K562 (cell line): ENCODE measurements around the gene ZNF41. TPM values are rescaled to one million over a fixed set of nuclear protein-coding genes. Genes with fewer than 3 reads are reported as not detected.

Experiments used
- CREBBP ChIP-seq: IDR thresholded peaks from one replicate; pipeline ENCODE4 v1.6.1; 2012; ENCODE audit warnings: low read depth, mild to moderate bottlenecking, control low read depth, inconsistent platforms, low read length
- CXXC5 ChIP-seq: fragments of 250-450 bp; sonication (Bioruptor Pico); IDR thresholded peaks from 2 replicates; pipeline ENCODE4 v1.8.0; 2022; ENCODE audit warnings: inconsistent platforms, mild to moderate bottlenecking, moderate library complexity
- ELF1 ChIP-seq: fragments of 200-800 bp; sonication (Bioruptor generic); IDR thresholded peaks from 2 replicates; pipeline ENCODE4 v1.6.1; 2016; ENCODE audit warnings: missing genetic modification characterization, missing compliant biosample characterization
- GATAD2A ChIP-seq: fragments of 450-650 bp; IDR thresholded peaks from 2 replicates; pipeline ENCODE4 v1.6.1; 2017
- HNRNPLL ChIP-seq: fragments of 200-400 bp; formaldehyde crosslinking; IDR thresholded peaks from 2 replicates; pipeline ENCODE4 v1.6.1; 2017; ENCODE audit warnings: low read length, low read depth, mild to moderate bottlenecking; ENCODE audit not compliant: poor library complexity, severe bottlenecking
- ILK ChIP-seq: fragments of 450-650 bp; IDR thresholded peaks from 2 replicates; pipeline ENCODE4 v1.6.1; 2016; ENCODE audit warnings: missing genetic modification characterization, low read depth, mild to moderate bottlenecking, missing compliant biosample characterization, moderate library complexity, borderline replicate concordance
- MCM7 ChIP-seq, 2 experiments: fragments of 450-650 bp; IDR thresholded peaks; 2 replicates each; pipeline ENCODE4 v1.6.1; 2016 to 2018
- NUFIP1 ChIP-seq: fragments of 450-650 bp; IDR thresholded peaks from 2 replicates; pipeline ENCODE4 v1.6.1; 2018; ENCODE audit not compliant: partially characterized antibody
- OTX1 ChIP-seq: fragments of 450-650 bp; formaldehyde crosslinking; IDR thresholded peaks from 2 replicates; pipeline ENCODE4 v1.4.0; 2022; ENCODE audit warnings: mild to moderate bottlenecking
- RBM25 ChIP-seq: fragments of 200-400 bp; formaldehyde crosslinking; IDR thresholded peaks from 2 replicates; pipeline ENCODE4 v1.6.1; 2018; ENCODE audit warnings: low read length, low read depth, moderate library complexity; ENCODE audit not compliant: severe bottlenecking
- SP1 ChIP-seq: sonication (generic); formaldehyde crosslinking; IDR thresholded peaks from 2 replicates; pipeline ENCODE4 v1.8.1; 2022; ENCODE audit warnings: mild to moderate bottlenecking, missing genetic modification reagents
- TAF15 ChIP-seq: fragments of 200-400 bp; formaldehyde crosslinking; IDR thresholded peaks from 2 replicates; pipeline ENCODE4 v1.6.1; 2017; ENCODE audit warnings: mild to moderate bottlenecking, low read depth, low read length, moderate library complexity
- ZFX ChIP-seq: sonication (generic); formaldehyde crosslinking; IDR thresholded peaks from 2 replicates; pipeline ENCODE4 v1.8.0; 2022; ENCODE audit warnings: mild to moderate bottlenecking, missing genetic modification reagents, moderate library complexity
- ZNF197 ChIP-seq: fragments of 200-800 bp; sonication (Bioruptor generic); IDR thresholded peaks from 2 replicates; pipeline ENCODE4 v1.6.1; 2016; ENCODE audit warnings: low read depth, missing genetic modification characterization, missing compliant biosample characterization
- ZNF431 ChIP-seq: sonication (generic); formaldehyde crosslinking; IDR thresholded peaks from 2 replicates; pipeline ENCODE4 v1.8.0; 2022; ENCODE audit warnings: mild to moderate bottlenecking, missing genetic modification reagents
- ZNF584 ChIP-seq: fragments of 200-800 bp; sonication (Bioruptor generic); IDR thresholded peaks from 2 replicates; pipeline ENCODE4 v1.6.1; 2016; ENCODE audit warnings: low read depth, mild to moderate bottlenecking, missing genetic modification characterization, missing compliant biosample characterization
- ZNF695 ChIP-seq: fragments of 450-650 bp; formaldehyde crosslinking; IDR thresholded peaks from 2 replicates; pipeline ENCODE4 v1.4.0; 2020; ENCODE audit warnings: mild to moderate bottlenecking, moderate library complexity
- polyA plus RNA-seq, 8 experiments: library from polyadenylated mRNA; depleted of rRNA in 4 of 8; stranded (reverse) in 5 of 8; unstranded in 3 of 8; fragments of >200 nt; fragmentation: Nextera tagmentation in 2 of 8; fragmentation: Illumina TruSeq in 1 of 8; extraction: Ambion mirVana in 2 of 8; extraction: Trizol in 1 of 8; gene quantifications; 2 replicates each; pipeline versions ENCODE4 v1.2.1 to v1.2.3, GENCODE V29; 2011 to 2014; ENCODE audit warnings: inconsistent platforms in 1 of 8, missing spikeins in 1 of 8
- total RNA-seq, 7 experiments: library from RNA; depleted of rRNA in 6 of 7; stranded (reverse); fragments of >200 nt in 6 of 7; fragmentation: Illumina TruSeq in 2 of 7; extraction: Trizol in 2 of 7; gene quantifications; 2 replicates each; pipeline versions ENCODE4 v1.2.1 to v1.2.3, GENCODE V29; 2011 to 2021; ENCODE audit warnings: low replicate concordance in 1 of 7
- TF ChIP-seq, protein P1 (sequence below): sonication (generic); formaldehyde crosslinking; IDR thresholded peaks from 2 replicates; pipeline ENCODE4 v1.8.0; 2023; ENCODE audit warnings: mild to moderate bottlenecking, missing genetic modification reagents
- TF ChIP-seq, protein P2 (sequence below): sonication (generic); formaldehyde crosslinking; IDR thresholded peaks from 2 replicates; pipeline ENCODE4 v1.8.1; 2023; ENCODE audit warnings: mild to moderate bottlenecking, missing genetic modification reagents, moderate library complexity
- TF ChIP-seq, protein P3 (sequence below): fragments of 250-450 bp; sonication (Bioruptor Pico); IDR thresholded peaks from 2 replicates; pipeline ENCODE4 v1.5.0; 2021
- TF ChIP-seq, protein P4 (sequence below): IDR thresholded peaks from 2 replicates; pipeline ENCODE4 v1.6.1; 2011; ENCODE audit warnings: borderline replicate concordance, low read depth, mild to moderate bottlenecking, moderate library complexity, low read length; ENCODE audit not compliant: insufficient read depth, poor library complexity, severe bottlenecking

Gene ZNF41
- total and polyA plus RNA-seq, 9 of the 15 experiments (the other 6 are each of a cell fraction or from before 2014, with no cell fraction given): 0.53 to 8.6 (median 6.6) TPM

GRCh38 chrX:47482512-47483305 is at the start of gene ZNF41 (continued):
- TF ChIP-seq, protein P1, sequence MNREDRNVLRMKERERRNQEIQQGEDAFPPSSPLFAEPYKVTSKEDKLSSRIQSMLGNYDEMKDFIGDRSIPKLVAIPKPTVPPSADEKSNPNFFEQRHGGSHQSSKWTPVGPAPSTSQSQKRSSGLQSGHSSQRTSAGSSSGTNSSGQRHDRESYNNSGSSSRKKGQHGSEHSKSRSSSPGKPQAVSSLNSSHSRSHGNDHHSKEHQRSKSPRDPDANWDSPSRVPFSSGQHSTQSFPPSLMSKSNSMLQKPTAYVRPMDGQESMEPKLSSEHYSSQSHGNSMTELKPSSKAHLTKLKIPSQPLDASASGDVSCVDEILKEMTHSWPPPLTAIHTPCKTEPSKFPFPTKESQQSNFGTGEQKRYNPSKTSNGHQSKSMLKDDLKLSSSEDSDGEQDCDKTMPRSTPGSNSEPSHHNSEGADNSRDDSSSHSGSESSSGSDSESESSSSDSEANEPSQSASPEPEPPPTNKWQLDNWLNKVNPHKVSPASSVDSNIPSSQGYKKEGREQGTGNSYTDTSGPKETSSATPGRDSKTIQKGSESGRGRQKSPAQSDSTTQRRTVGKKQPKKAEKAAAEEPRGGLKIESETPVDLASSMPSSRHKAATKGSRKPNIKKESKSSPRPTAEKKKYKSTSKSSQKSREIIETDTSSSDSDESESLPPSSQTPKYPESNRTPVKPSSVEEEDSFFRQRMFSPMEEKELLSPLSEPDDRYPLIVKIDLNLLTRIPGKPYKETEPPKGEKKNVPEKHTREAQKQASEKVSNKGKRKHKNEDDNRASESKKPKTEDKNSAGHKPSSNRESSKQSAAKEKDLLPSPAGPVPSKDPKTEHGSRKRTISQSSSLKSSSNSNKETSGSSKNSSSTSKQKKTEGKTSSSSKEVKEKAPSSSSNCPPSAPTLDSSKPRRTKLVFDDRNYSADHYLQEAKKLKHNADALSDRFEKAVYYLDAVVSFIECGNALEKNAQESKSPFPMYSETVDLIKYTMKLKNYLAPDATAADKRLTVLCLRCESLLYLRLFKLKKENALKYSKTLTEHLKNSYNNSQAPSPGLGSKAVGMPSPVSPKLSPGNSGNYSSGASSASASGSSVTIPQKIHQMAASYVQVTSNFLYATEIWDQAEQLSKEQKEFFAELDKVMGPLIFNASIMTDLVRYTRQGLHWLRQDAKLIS (CRISPR knock-in tag): no peak
- TF ChIP-seq CREBBP (no peak), ZNF584 (CRISPR knock-in tag) (no peak), CXXC5 (CRISPR knock-in tag) (peak; percentile 89), SP1 (CRISPR knock-in tag) (peak; percentile 44; the same call in 1 of the 2 replicates), ZNF197 (CRISPR knock-in tag) (no peak), GATAD2A (no peak), ILK (tag) (no peak), ZNF431 (CRISPR knock-in tag) (0 out of 2 replicates have a peak, but pooled peaks have one; percentile 18), MCM7 (IDR thresholded peaks at IDR 0.05) (no peak), HNRNPLL (no peak), NUFIP1 (no peak), RBM25 (no peak), OTX1 (no peak), ELF1 (tag) (peak; percentile 87), ZNF695 (CRISPR knock-in tag) (no peak), ZFX (CRISPR knock-in tag) (peak; percentile 83), TAF15 (no peak)
- TF ChIP-seq, protein P2, sequence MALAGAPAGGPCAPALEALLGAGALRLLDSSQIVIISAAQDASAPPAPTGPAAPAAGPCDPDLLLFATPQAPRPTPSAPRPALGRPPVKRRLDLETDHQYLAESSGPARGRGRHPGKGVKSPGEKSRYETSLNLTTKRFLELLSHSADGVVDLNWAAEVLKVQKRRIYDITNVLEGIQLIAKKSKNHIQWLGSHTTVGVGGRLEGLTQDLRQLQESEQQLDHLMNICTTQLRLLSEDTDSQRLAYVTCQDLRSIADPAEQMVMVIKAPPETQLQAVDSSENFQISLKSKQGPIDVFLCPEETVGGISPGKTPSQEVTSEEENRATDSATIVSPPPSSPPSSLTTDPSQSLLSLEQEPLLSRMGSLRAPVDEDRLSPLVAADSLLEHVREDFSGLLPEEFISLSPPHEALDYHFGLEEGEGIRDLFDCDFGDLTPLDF: no peak
- TF ChIP-seq, protein P3, sequence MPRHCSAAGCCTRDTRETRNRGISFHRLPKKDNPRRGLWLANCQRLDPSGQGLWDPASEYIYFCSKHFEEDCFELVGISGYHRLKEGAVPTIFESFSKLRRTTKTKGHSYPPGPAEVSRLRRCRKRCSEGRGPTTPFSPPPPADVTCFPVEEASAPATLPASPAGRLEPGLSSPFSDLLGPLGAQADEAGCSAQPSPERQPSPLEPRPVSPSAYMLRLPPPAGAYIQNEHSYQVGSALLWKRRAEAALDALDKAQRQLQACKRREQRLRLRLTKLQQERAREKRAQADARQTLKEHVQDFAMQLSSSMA: no peak
- TF ChIP-seq, protein P4, sequence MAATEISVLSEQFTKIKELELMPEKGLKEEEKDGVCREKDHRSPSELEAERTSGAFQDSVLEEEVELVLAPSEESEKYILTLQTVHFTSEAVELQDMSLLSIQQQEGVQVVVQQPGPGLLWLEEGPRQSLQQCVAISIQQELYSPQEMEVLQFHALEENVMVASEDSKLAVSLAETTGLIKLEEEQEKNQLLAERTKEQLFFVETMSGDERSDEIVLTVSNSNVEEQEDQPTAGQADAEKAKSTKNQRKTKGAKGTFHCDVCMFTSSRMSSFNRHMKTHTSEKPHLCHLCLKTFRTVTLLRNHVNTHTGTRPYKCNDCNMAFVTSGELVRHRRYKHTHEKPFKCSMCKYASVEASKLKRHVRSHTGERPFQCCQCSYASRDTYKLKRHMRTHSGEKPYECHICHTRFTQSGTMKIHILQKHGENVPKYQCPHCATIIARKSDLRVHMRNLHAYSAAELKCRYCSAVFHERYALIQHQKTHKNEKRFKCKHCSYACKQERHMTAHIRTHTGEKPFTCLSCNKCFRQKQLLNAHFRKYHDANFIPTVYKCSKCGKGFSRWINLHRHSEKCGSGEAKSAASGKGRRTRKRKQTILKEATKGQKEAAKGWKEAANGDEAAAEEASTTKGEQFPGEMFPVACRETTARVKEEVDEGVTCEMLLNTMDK: no peak
